Measurements from ENCODE around the gene ZNF407. TPM values are rescaled to one million over a fixed set of nuclear protein-coding genes. Genes with fewer than 3 reads are reported as not detected.
"Not testable (repeated sequence)": the region's sequence is repeated elsewhere in the genome, so short reads cannot be mapped to it uniquely, and the experiment has no call there.

Gene ZNF407
- total and polyA plus RNA-seq, 4 donors: 1.9 to 16.5 (median 6.6) TPM

DNA sequence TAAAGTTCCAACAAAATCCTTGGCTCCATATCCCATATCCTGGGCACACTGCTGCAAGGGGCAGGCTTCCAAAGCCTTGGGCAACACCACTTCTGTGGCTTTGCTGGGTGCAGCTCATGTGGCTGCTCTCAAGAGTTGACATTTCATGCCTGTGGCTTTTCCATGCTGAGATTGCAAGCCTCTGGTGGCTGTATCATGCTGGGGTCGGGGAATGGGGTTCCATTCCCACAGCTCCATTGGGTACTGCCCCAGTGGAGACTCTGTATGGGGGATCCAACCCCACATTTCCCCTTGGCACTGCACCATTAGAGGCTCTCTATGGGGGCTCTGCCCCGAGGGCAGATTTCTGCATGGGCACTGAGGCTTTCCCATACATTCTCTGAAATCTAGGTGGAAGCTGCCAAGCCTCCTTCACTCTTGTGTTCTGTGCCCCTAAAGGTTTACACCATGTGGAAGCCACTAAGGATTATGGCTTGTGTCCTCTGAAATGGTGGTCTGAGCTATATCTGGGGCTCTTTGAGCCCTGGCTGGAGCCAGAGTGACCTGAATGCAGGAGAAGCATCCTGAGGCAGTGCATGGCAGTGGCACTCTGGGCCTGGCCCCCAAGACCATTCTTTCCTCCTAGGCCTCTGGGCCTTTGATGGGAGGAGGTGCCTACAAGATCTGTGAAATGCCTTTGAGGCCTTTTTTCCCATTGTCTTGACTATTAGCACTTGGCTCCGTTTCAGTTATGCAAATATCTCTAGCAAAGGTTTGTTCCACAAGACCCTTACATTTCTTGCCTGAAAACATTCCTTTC is 503.4 kb downstream of the ZNF407 start:
- H3K27ac ChIP-seq (ENCODE audit: low read depth in 1 of 2, low read length in 2 of 2): no peak overlapping the region
- no peak overlapping the region for H3K4me3 ChIP-seq (ENCODE audit: low read depth in 1 of 3, low read length in 3 of 3)
- no peaks in the 10 kb centered on the region for H3K9me3 ChIP-seq (ENCODE audit: control insufficient read depth in 4 of 4, low read length in 3 of 4)
- no peak overlapping the region for H3K9ac ChIP-seq (ENCODE audit: low read depth in 1 of 2, low read length in 2 of 2)
- no peak for TF ChIP-seq SP1 (IDR thresholded peaks at IDR 0.05)
- TF ChIP-seq FOXA2 (IDR thresholded peaks at IDR 0.05): no peak
- no peak for TF ChIP-seq NR2F2 (IDR thresholded peaks at IDR 0.05)
- no peak for TF ChIP-seq HNF4A (conservative IDR thresholded peaks at IDR 0.05)
- no peak for TF ChIP-seq TAF1 (conservative IDR thresholded peaks at IDR 0.05)
- TF ChIP-seq RAD21 (IDR thresholded peaks at IDR 0.05): no peak
- no peak for TF ChIP-seq FOXA1 (IDR thresholded peaks at IDR 0.05)
- TF ChIP-seq, protein P1, sequence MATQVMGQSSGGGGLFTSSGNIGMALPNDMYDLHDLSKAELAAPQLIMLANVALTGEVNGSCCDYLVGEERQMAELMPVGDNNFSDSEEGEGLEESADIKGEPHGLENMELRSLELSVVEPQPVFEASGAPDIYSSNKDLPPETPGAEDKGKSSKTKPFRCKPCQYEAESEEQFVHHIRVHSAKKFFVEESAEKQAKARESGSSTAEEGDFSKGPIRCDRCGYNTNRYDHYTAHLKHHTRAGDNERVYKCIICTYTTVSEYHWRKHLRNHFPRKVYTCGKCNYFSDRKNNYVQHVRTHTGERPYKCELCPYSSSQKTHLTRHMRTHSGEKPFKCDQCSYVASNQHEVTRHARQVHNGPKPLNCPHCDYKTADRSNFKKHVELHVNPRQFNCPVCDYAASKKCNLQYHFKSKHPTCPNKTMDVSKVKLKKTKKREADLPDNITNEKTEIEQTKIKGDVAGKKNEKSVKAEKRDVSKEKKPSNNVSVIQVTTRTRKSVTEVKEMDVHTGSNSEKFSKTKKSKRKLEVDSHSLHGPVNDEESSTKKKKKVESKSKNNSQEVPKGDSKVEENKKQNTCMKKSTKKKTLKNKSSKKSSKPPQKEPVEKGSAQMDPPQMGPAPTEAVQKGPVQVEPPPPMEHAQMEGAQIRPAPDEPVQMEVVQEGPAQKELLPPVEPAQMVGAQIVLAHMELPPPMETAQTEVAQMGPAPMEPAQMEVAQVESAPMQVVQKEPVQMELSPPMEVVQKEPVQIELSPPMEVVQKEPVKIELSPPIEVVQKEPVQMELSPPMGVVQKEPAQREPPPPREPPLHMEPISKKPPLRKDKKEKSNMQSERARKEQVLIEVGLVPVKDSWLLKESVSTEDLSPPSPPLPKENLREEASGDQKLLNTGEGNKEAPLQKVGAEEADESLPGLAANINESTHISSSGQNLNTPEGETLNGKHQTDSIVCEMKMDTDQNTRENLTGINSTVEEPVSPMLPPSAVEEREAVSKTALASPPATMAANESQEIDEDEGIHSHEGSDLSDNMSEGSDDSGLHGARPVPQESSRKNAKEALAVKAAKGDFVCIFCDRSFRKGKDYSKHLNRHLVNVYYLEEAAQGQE (IDR thresholded peaks at IDR 0.05): no peak
- TF ChIP-seq GABPA (IDR thresholded peaks at IDR 0.05 in 1 of 2, conservative IDR thresholded peaks at IDR 0.05 in 1 of 2): no peak
- TF ChIP-seq, protein P2, sequence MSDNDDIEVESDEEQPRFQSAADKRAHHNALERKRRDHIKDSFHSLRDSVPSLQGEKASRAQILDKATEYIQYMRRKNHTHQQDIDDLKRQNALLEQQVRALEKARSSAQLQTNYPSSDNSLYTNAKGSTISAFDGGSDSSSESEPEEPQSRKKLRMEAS (IDR thresholded peaks at IDR 0.05): no peak
- no peak for TF ChIP-seq YY1 (IDR thresholded peaks at IDR 0.05)
- no peak for TF ChIP-seq HNF4G (IDR thresholded peaks at IDR 0.05)
- TF ChIP-seq, protein P3, sequence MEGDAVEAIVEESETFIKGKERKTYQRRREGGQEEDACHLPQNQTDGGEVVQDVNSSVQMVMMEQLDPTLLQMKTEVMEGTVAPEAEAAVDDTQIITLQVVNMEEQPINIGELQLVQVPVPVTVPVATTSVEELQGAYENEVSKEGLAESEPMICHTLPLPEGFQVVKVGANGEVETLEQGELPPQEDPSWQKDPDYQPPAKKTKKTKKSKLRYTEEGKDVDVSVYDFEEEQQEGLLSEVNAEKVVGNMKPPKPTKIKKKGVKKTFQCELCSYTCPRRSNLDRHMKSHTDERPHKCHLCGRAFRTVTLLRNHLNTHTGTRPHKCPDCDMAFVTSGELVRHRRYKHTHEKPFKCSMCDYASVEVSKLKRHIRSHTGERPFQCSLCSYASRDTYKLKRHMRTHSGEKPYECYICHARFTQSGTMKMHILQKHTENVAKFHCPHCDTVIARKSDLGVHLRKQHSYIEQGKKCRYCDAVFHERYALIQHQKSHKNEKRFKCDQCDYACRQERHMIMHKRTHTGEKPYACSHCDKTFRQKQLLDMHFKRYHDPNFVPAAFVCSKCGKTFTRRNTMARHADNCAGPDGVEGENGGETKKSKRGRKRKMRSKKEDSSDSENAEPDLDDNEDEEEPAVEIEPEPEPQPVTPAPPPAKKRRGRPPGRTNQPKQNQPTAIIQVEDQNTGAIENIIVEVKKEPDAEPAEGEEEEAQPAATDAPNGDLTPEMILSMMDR (IDR thresholded peaks at IDR 0.05; ENCODE audit: low read depth, low read length, missing input control): no peak
- TF ChIP-seq EGR1 (IDR thresholded peaks at IDR 0.05; ENCODE audit: low read depth in 2 of 2): no peak
- TF ChIP-seq, protein P4, sequence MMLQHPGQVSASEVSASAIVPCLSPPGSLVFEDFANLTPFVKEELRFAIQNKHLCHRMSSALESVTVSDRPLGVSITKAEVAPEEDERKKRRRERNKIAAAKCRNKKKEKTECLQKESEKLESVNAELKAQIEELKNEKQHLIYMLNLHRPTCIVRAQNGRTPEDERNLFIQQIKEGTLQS (IDR thresholded peaks at IDR 0.05): no peak
- no peaks in the 10 kb centered on the region for H3K36me3 ChIP-seq (ENCODE audit: control insufficient read depth in 4 of 4, insufficient read depth in 3 of 4, low read depth in 1 of 4, low read length in 3 of 4)
- DNase-seq (ENCODE audit: low spot score): peak; percentile 13
- no peaks in the 10 kb centered on the region for H3K4me1 ChIP-seq (ENCODE audit: control insufficient read depth in 4 of 4, insufficient read depth in 4 of 4, low read length in 3 of 4)
- peaks cover 0 to 3% (median 0%) of the 10 kb centered on the region in 4 donors for H3K27me3 ChIP-seq (ENCODE audit: control insufficient read depth in 4 of 4, insufficient read depth in 4 of 4, low read length in 3 of 4)
- WGBS: 86% methylated on average over 3 of the region's 3 CpGs

DNA sequence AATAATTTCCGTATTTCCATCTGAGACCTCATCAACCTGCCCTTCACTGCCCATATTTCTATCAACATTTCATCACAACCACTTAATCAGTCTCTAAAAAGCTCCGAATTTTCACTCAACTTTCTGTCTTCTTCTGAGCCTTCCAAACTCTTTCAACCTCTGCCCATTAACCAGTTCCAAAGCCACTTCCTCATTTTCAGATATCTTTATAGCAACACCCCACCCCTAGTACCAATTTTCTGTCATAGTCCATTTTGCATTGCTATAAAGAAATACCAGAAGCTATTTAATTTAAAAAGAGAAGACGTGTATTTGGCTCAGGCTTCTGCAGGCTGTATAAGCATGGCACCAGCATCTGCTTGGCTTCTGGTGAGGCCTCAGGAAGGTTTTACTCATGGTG is 504.2 kb downstream of the ZNF407 start:
- H3K4me3 ChIP-seq (ENCODE audit: low read depth in 1 of 3, low read length in 3 of 3): no peak overlapping the region
- H3K27ac ChIP-seq (ENCODE audit: low read depth in 1 of 2, low read length in 2 of 2): no peak overlapping the region
- no peak overlapping the region for H3K9ac ChIP-seq (ENCODE audit: low read depth in 1 of 2, low read length in 2 of 2)
- TF ChIP-seq, protein P2 (IDR thresholded peaks at IDR 0.05): no peak
- TF ChIP-seq SP1 (IDR thresholded peaks at IDR 0.05): no peak
- no peaks in the 10 kb centered on the region for H3K36me3 ChIP-seq (ENCODE audit: control insufficient read depth in 4 of 4, insufficient read depth in 3 of 4, low read depth in 1 of 4, low read length in 3 of 4)
- 79% methylated on average over 3 of the region's 3 CpGs for WGBS
- H3K4me1 ChIP-seq (ENCODE audit: control insufficient read depth in 4 of 4, insufficient read depth in 4 of 4, low read length in 3 of 4): no peaks in the 10 kb centered on the region
- peaks cover 0 to 3% (median 0%) of the 10 kb centered on the region in 4 donors for H3K27me3 ChIP-seq (ENCODE audit: control insufficient read depth in 4 of 4, insufficient read depth in 4 of 4, low read length in 3 of 4)
- no peaks in the 10 kb centered on the region for H3K9me3 ChIP-seq (ENCODE audit: control insufficient read depth in 4 of 4, low read length in 3 of 4)
- no peak for DNase-seq (ENCODE audit: low spot score)

DNA sequence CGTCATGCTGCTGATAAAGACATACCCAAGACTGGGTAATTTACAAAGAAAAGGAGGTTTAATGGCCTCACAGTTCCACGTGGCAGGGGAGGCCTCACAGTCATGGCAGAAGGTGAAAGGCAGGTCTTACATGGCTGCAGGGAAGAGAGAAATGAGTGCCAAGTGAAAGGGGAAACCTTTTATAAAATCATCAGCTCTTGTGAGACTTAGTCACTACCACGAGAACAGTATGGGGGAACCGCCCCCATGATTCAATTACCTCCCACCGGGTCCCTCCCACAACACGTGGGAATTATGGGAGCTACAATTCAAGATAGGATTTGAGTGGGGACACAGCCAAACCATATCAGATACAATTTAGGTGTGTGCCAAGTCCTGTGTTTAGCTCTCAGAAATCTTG is 506.4 kb downstream of the ZNF407 start:
- H3K4me1 ChIP-seq (ENCODE audit: control insufficient read depth in 4 of 4, insufficient read depth in 4 of 4, low read length in 3 of 4); DNase-seq (ENCODE audit: low spot score); H3K27ac ChIP-seq (ENCODE audit: low read depth in 1 of 2, low read length in 2 of 2); H3K9ac ChIP-seq (ENCODE audit: low read depth in 1 of 2, low read length in 2 of 2); H3K9me3 ChIP-seq (ENCODE audit: control insufficient read depth in 4 of 4, low read length in 3 of 4); H3K4me3 ChIP-seq (ENCODE audit: low read depth in 1 of 3, low read length in 3 of 3); H3K27me3 ChIP-seq (ENCODE audit: control insufficient read depth in 4 of 4, insufficient read depth in 4 of 4, low read length in 3 of 4); H3K36me3 ChIP-seq (ENCODE audit: control insufficient read depth in 4 of 4, insufficient read depth in 3 of 4, low read depth in 1 of 4, low read length in 3 of 4): not testable (repeated sequence)
- WGBS: 75% methylated on average over 6 of the region's 6 CpGs
